GM23338 (cell line): ENCODE measurements around the gene CIPC. TPM values are rescaled to one million over a fixed set of nuclear protein-coding genes. Genes with fewer than 3 reads are reported as not detected.

Source experiments
- ATAC-seq: fragments of 200-7000 bp; cut with Tn5 transposase; 3 replicates; pipeline ENCODE4 v1.9.1; 2020
- DNase-seq: peaks from one replicate; pipeline ENCODE4 v3.0.0-alpha.2; 2015; ENCODE audit warnings: low spot score
- H2AFZ ChIP-seq: fragments of 200-600 bp; sonication (generic); 2 replicates; pipeline ENCODE4 v1.8.0; 2016; ENCODE audit warnings: antibody characterized with exemption, mild to moderate bottlenecking, moderate library complexity
- H3F3A ChIP-seq: fragments of 200-600 bp; sonication (generic); replicated peaks from 2 replicates; pipeline ENCODE4 v1.8.0; 2017; ENCODE audit warnings: antibody characterized with exemption, mixed run types, low read depth
- H3K27ac ChIP-seq: fragments of 200-600 bp; sonication (generic); 2 replicates; pipeline ENCODE4 v1.6.1; 2016; ENCODE audit warnings: low read depth
- H3K27me3 ChIP-seq: fragments of 200-600 bp; sonication (generic); 2 replicates; pipeline ENCODE4 v1.8.0; 2016; ENCODE audit warnings: mild to moderate bottlenecking, mixed run types, moderate library complexity; ENCODE audit not compliant: insufficient read depth
- H3K36me3 ChIP-seq: fragments of 200-600 bp; sonication (generic); 2 replicates; pipeline ENCODE4 v1.8.0; 2016; ENCODE audit warnings: mild to moderate bottlenecking; ENCODE audit not compliant: insufficient read depth
- H3K4me1 ChIP-seq: fragments of 200-600 bp; sonication (generic); 2 replicates; pipeline ENCODE4 v1.8.0; 2016; ENCODE audit warnings: mild to moderate bottlenecking, moderate library complexity; ENCODE audit not compliant: insufficient read depth
- H3K4me2 ChIP-seq: fragments of 200-600 bp; sonication (generic); 2 replicates; pipeline ENCODE4 v1.7.1; 2017; ENCODE audit warnings: mixed run types
- H3K4me3 ChIP-seq: fragments of 200-600 bp; sonication (generic); 2 replicates; pipeline ENCODE4 v1.6.1; 2016; ENCODE audit warnings: mixed run types
- H3K79me2 ChIP-seq: fragments of 200-600 bp; sonication (generic); replicated peaks from 2 replicates; pipeline ENCODE4 v1.8.0; 2017; ENCODE audit warnings: mild to moderate bottlenecking; ENCODE audit not compliant: insufficient read depth
- H3K9me2 ChIP-seq: fragments of 200-600 bp; sonication (generic); 2 replicates; pipeline ENCODE4 v1.8.0; 2017; ENCODE audit not compliant: insufficient read depth
- H4K20me1 ChIP-seq: fragments of 200-600 bp; sonication (generic); replicated peaks from 2 replicates; pipeline ENCODE4 v1.8.0; 2017; ENCODE audit warnings: mild to moderate bottlenecking; ENCODE audit not compliant: insufficient read depth
- H3K27ac Mint-ChIP-seq: 2 replicates; pipeline ENCODE4 v1.8.0; 2020; ENCODE audit warnings: inconsistent platforms, mild to moderate bottlenecking, moderate library complexity, mixed read lengths
- H3K27me3 Mint-ChIP-seq: 3 replicates; pipeline ENCODE4 v1.8.0; 2022; ENCODE audit warnings: low read depth, mild to moderate bottlenecking, moderate library complexity, mixed read lengths, inconsistent platforms; ENCODE audit not compliant: insufficient read depth, poor library complexity
- H3K36me3 Mint-ChIP-seq: 3 replicates; pipeline ENCODE4 v1.8.0; 2021; ENCODE audit warnings: low read depth, mild to moderate bottlenecking, inconsistent platforms, moderate library complexity, mixed read lengths
- H3K4me1 Mint-ChIP-seq: 3 replicates; pipeline ENCODE4 v1.8.0; 2020; ENCODE audit warnings: mild to moderate bottlenecking, inconsistent platforms, mixed read lengths
- H3K4me3 Mint-ChIP-seq: 3 replicates; pipeline ENCODE4 v1.8.0; 2021; ENCODE audit warnings: moderate library complexity, mild to moderate bottlenecking, inconsistent platforms, mixed read lengths
- H3K9me3 Mint-ChIP-seq: 3 replicates; pipeline ENCODE4 v1.8.0; 2020; ENCODE audit warnings: moderate library complexity, mild to moderate bottlenecking, inconsistent platforms, mixed read lengths
- EZH2 ChIP-seq: fragments of 200-600 bp; sonication (generic); IDR thresholded peaks from one replicate; pipeline ENCODE4 v1.8.0; 2017; ENCODE audit warnings: antibody characterized with exemption, mild to moderate bottlenecking, low read depth; ENCODE audit not compliant: unreplicated experiment
- EZH2phosphoT487 ChIP-seq: fragments of 200-600 bp; sonication (generic); IDR thresholded peaks from one replicate; pipeline ENCODE4 v1.8.1; 2018; ENCODE audit warnings: antibody characterized with exemption; ENCODE audit not compliant: unreplicated experiment
- JUNB ChIP-seq: IDR thresholded peaks from one replicate; pipeline ENCODE4 v1.6.1; 2016; ENCODE audit warnings: antibody characterized with exemption; ENCODE audit not compliant: unreplicated experiment
- NANOG ChIP-seq: IDR thresholded peaks from 2 replicates; pipeline ENCODE4 v1.6.1; 2016; ENCODE audit warnings: antibody characterized with exemption, borderline replicate concordance
- POLR2AphosphoS5 ChIP-seq: IDR thresholded peaks from 2 replicates; pipeline ENCODE4 v1.6.1; 2016; ENCODE audit warnings: antibody characterized with exemption, low read depth
- REST ChIP-seq: IDR thresholded peaks from one replicate; pipeline ENCODE4 v1.6.1; 2018; ENCODE audit warnings: antibody characterized with exemption; ENCODE audit not compliant: unreplicated experiment
- STAT1 ChIP-seq: IDR thresholded peaks from one replicate; pipeline ENCODE4 v1.6.1; 2016; ENCODE audit warnings: antibody characterized with exemption; ENCODE audit not compliant: unreplicated experiment
- ZNF331 ChIP-seq: fragments of 250-450 bp; sonication (Bioruptor Pico); IDR thresholded peaks from 2 replicates; pipeline ENCODE4 v1.5.0; 2020; ENCODE audit warnings: low read depth, mild to moderate bottlenecking, moderate library complexity
- ZNF462 ChIP-seq: fragments of 250-450 bp; sonication (Bioruptor Pico); IDR thresholded peaks from 2 replicates; pipeline ENCODE4 v1.5.0; 2020; ENCODE audit warnings: mild to moderate bottlenecking, moderate library complexity
- polyA plus RNA-seq: library from polyadenylated mRNA; unstranded; fragments of >200 nt; fragmentation: Nextera tagmentation; extraction: Ambion mirVana; gene quantifications from 2 replicates; pipeline ENCODE4 v1.2.1, GENCODE V29; 2016
- total RNA-seq: library from RNA; depleted of rRNA; stranded (reverse); fragments of >200 nt; shearing (Covaris generic); gene quantifications from 2 replicates; pipeline ENCODE4 v1.2.3, GENCODE V29; 2014

Gene CIPC
- total and polyA plus RNA-seq, 2 experiments from 2014 or later, result 8.1 to 36.9 TPM

- no peak for TF ChIP-seq ZNF462 (CRISPR knock-in tag)
These were observed 35.8 kb upstream of the CIPC start (continued) for GRCh38 chr14:77062261-77062660.

GRCh38 chr14:77063571-77064171, 34.4 kb upstream of the CIPC start:
- no peak overlapping the region for H3K27ac ChIP-seq
- H3K79me2 ChIP-seq, result no peaks in the 10 kb centered on the region
- H3K4me2 ChIP-seq, result no peak overlapping the region
- DNase-seq, result no peak
- H2AFZ ChIP-seq, result no peak overlapping the region
- H3K9me2 ChIP-seq, result no peaks in the 10 kb centered on the region
- H3K4me1 Mint-ChIP-seq, result peaks cover 18% of the 10 kb centered on the region
- H3K4me3 ChIP-seq, result no peak overlapping the region
- H3K4me3 Mint-ChIP-seq, result no peak overlapping the region
- no peak for ATAC-seq
- H3K4me1 ChIP-seq, result no peaks in the 10 kb centered on the region; the same call in 1 of the 2 replicates
- H3K27me3 Mint-ChIP-seq, result peaks cover 10% of the 10 kb centered on the region
- H3K36me3 Mint-ChIP-seq, result no peaks in the 10 kb centered on the region
- no peaks in the 10 kb centered on the region for H3K27me3 ChIP-seq
- H4K20me1 ChIP-seq, result no peaks in the 10 kb centered on the region
- no peaks in the 10 kb centered on the region for H3K9me3 Mint-ChIP-seq
- H3K36me3 ChIP-seq, result no peaks in the 10 kb centered on the region
- 0 out of 2 replicates have a peak, but pooled peaks cover 3% of the 10 kb centered on the region for H3F3A ChIP-seq
- no peak overlapping the region for H3K27ac Mint-ChIP-seq
- no peak for TF ChIP-seq JUNB
- no peak for TF ChIP-seq STAT1
- TF ChIP-seq POLR2AphosphoS5, result no peak
- no peak for TF ChIP-seq REST
- TF ChIP-seq ZNF331 (CRISPR knock-in tag), result no peak
- no peak for TF ChIP-seq EZH2
- no peak for TF ChIP-seq EZH2phosphoT487
- TF ChIP-seq NANOG, result no peak
